ENCODE results near the gene ABT1. TPM values are rescaled to one million over a fixed set of nuclear protein-coding genes. Genes with fewer than 3 reads are reported as not detected.

The ABT1 gene
- total and polyA plus RNA-seq, 4 donors: 13.4 to 20.9 (median 16.9) TPM

- 86 to 89% methylated on average over 6 of the region's 6 CpGs for WGBS, 2 donors
- ATAC-seq (ENCODE audit: insufficient read depth, low FRiP score): no peak
- no peak for DNase-seq
- no peak overlapping the region for H3K27ac ChIP-seq (ENCODE audit: low read depth in 1 of 2, low read length in 1 of 2)
- H3K27me3 ChIP-seq (ENCODE audit: control insufficient read depth in 3 of 3, insufficient read depth in 3 of 3, low read length in 2 of 3): peaks cover 0 to 51% (median 44%) of the 10 kb centered on the region in 3 donors
- no peak for TF ChIP-seq CTCF (IDR thresholded peaks at IDR 0.05; ENCODE audit: control extremely low read depth, extremely low read depth)
- no peaks in the 10 kb centered on the region for H3K36me3 ChIP-seq (ENCODE audit: control insufficient read depth in 4 of 4, insufficient read depth in 4 of 4, low read length in 4 of 4)
- peaks cover 0 to 3% (median 0%) of the 10 kb centered on the region in 5 donors for H3K4me1 ChIP-seq (ENCODE audit: control insufficient read depth in 5 of 5, insufficient read depth in 5 of 5, low read length in 5 of 5)
- H3K4me3 ChIP-seq: no peak overlapping the region
- no peak overlapping the region for H3K9ac ChIP-seq (ENCODE audit: insufficient read depth in 1 of 2, low read length in 2 of 2)
- H3K9me3 ChIP-seq (ENCODE audit: control insufficient read depth in 4 of 4, insufficient read depth in 3 of 4, low read length in 3 of 4): peaks cover 0 to 6% (median 0%) of the 10 kb centered on the region in 4 donors
Measured at GRCh38 chr6:26578279-26578678, 18.5 kb upstream of the ABT1 start.

GRCh38 chr6:26578741-26579140 lies 18.0 kb upstream of the ABT1 start:
- Histone ChIP-seq H3K27ac (ENCODE audit: low read depth in 1 of 2, low read length in 1 of 2) (no peak overlapping the region), H3K27me3 (ENCODE audit: control insufficient read depth in 3 of 3, insufficient read depth in 3 of 3, low read length in 2 of 3) (peaks cover 3 to 52% (median 47%) of the 10 kb centered on the region in 3 donors), H3K4me1 (ENCODE audit: control insufficient read depth in 5 of 5, insufficient read depth in 5 of 5, low read length in 5 of 5) (peaks cover 0 to 3% (median 0%) of the 10 kb centered on the region in 5 donors), H3K9me3 (ENCODE audit: control insufficient read depth in 4 of 4, insufficient read depth in 3 of 4, low read length in 3 of 4) (peaks cover 0 to 6% (median 0%) of the 10 kb centered on the region in 4 donors), H3K36me3 (ENCODE audit: control insufficient read depth in 4 of 4, insufficient read depth in 4 of 4, low read length in 4 of 4) (no peaks in the 10 kb centered on the region), H3K4me3 (no peak overlapping the region), H3K9ac (ENCODE audit: insufficient read depth in 1 of 2, low read length in 2 of 2) (no peak overlapping the region)
- 97 to 98% methylated on average over 1 of the region's 1 CpG for WGBS, 2 donors
- ATAC-seq (ENCODE audit: insufficient read depth, low FRiP score) (no peak), DNase-seq (no peak)
- no peak for TF ChIP-seq CTCF (IDR thresholded peaks at IDR 0.05; ENCODE audit: control extremely low read depth, extremely low read depth)

- H3K27me3 ChIP-seq (ENCODE audit: control insufficient read depth in 3 of 3, insufficient read depth in 3 of 3, low read length in 2 of 3): peaks cover 3 to 40% (median 36%) of the 10 kb centered on the region in 3 donors
- H3K27ac ChIP-seq (ENCODE audit: low read depth in 1 of 2, low read length in 1 of 2): no peak overlapping the region
- ATAC-seq (ENCODE audit: insufficient read depth, low FRiP score) (no peak), DNase-seq (no peak)
- H3K9me3 ChIP-seq (ENCODE audit: control insufficient read depth in 4 of 4, insufficient read depth in 3 of 4, low read length in 3 of 4): peaks cover 0 to 6% (median 0%) of the 10 kb centered on the region in 4 donors
- no peak for TF ChIP-seq CTCF (IDR thresholded peaks at IDR 0.05; ENCODE audit: control extremely low read depth, extremely low read depth)
- no peak overlapping the region for H3K4me3 ChIP-seq
- H3K4me1 ChIP-seq (ENCODE audit: control insufficient read depth in 5 of 5, insufficient read depth in 5 of 5, low read length in 5 of 5): peaks cover 0 to 3% (median 0%) of the 10 kb centered on the region in 5 donors
- H3K36me3 ChIP-seq (ENCODE audit: control insufficient read depth in 4 of 4, insufficient read depth in 4 of 4, low read length in 4 of 4): no peaks in the 10 kb centered on the region
- 58 to 66% methylated on average over 4 of the region's 4 CpGs for WGBS, 2 donors
- H3K9ac ChIP-seq (ENCODE audit: insufficient read depth in 1 of 2, low read length in 2 of 2): no peak overlapping the region
Measured at GRCh38 chr6:26581164-26581915, 15.4 kb upstream of the ABT1 start.
